HepG2 (cell line): ENCODE results near the gene C19orf73. TPM values are rescaled to one million over a fixed set of nuclear protein-coding genes. Genes with fewer than 3 reads are reported as not detected.

Experiments
- ARHGAP35 ChIP-seq: sonication (generic); formaldehyde crosslinking; IDR thresholded peaks from 2 replicates; pipeline ENCODE4 v1.9.0; 2022; ENCODE audit warnings: mild to moderate bottlenecking, inconsistent platforms, moderate library complexity, missing genetic modification reagents, borderline replicate concordance
- ATAD3A ChIP-seq: sonication (generic); formaldehyde crosslinking; IDR thresholded peaks from 2 replicates; pipeline ENCODE4 v1.4.0; 2020; ENCODE audit warnings: missing genetic modification reagents
- FOXO1 ChIP-seq: sonication (generic); formaldehyde crosslinking; IDR thresholded peaks from 2 replicates; pipeline ENCODE4 v1.4.0; 2020; ENCODE audit warnings: missing genetic modification reagents
- GMEB1 ChIP-seq: sonication (generic); formaldehyde crosslinking; IDR thresholded peaks from 2 replicates; pipeline ENCODE4 v1.5.1; 2020; ENCODE audit warnings: missing genetic modification reagents, mild to moderate bottlenecking, borderline replicate concordance
- HBP1 ChIP-seq: IDR thresholded peaks from 2 replicates; pipeline ENCODE4 v1.6.1; 2016; ENCODE audit warnings: low read depth, control low read depth
- KDM5B ChIP-seq: sonication (generic); formaldehyde crosslinking; IDR thresholded peaks from 2 replicates; pipeline ENCODE4 v1.4.0; 2020; ENCODE audit warnings: missing genetic modification reagents, mild to moderate bottlenecking, borderline replicate concordance
- MIER2 ChIP-seq: IDR thresholded peaks from 2 replicates; pipeline ENCODE4 v1.6.1; 2016; ENCODE audit warnings: missing biosample characterization, missing genetic modification reagents
- THAP8 ChIP-seq: sonication (generic); formaldehyde crosslinking; IDR thresholded peaks from 2 replicates; pipeline ENCODE4 v1.5.1; 2020; ENCODE audit warnings: missing genetic modification reagents, mild to moderate bottlenecking, borderline replicate concordance
- ZNF136 ChIP-seq: sonication (generic); formaldehyde crosslinking; IDR thresholded peaks from 2 replicates; pipeline ENCODE4 v1.8.1; 2022; ENCODE audit warnings: low read depth, mild to moderate bottlenecking, moderate library complexity, missing genetic modification reagents
- ZNF18 ChIP-seq: sonication (generic); formaldehyde crosslinking; IDR thresholded peaks from 2 replicates; pipeline ENCODE4 v1.8.0; 2022; ENCODE audit warnings: mild to moderate bottlenecking, missing genetic modification reagents; ENCODE audit not compliant: insufficient replicate concordance
- ZNF280D ChIP-seq: sonication (generic); formaldehyde crosslinking; IDR thresholded peaks from 2 replicates; pipeline ENCODE4 v1.5.1; 2020; ENCODE audit warnings: mild to moderate bottlenecking, missing genetic modification reagents
- ZNF597 ChIP-seq: sonication (generic); formaldehyde crosslinking; IDR thresholded peaks from 2 replicates; pipeline ENCODE4 v1.5.0; 2020; ENCODE audit warnings: missing genetic modification reagents
- ZNF605 ChIP-seq: sonication (generic); formaldehyde crosslinking; IDR thresholded peaks from 2 replicates; pipeline ENCODE4 v1.8.0; 2022; ENCODE audit warnings: mild to moderate bottlenecking, missing genetic modification reagents
- ZNF879 ChIP-seq: sonication (generic); formaldehyde crosslinking; IDR thresholded peaks from 2 replicates; pipeline ENCODE4 v1.8.1; 2023; ENCODE audit warnings: missing genetic modification reagents
- ZUFSP ChIP-seq: sonication (generic); formaldehyde crosslinking; IDR thresholded peaks from 2 replicates; pipeline ENCODE4 v1.9.0; 2021; ENCODE audit warnings: missing genetic modification reagents, mild to moderate bottlenecking, borderline replicate concordance
- polyA plus RNA-seq, 8 experiments: library from polyadenylated mRNA; depleted of rRNA in 3 of 8; stranded (reverse) in 7 of 8; unstranded in 1 of 8; fragments of >200 nt; fragmentation: Illumina TruSeq in 4 of 8; extraction: Trizol in 4 of 8; gene quantifications; 2 replicates each; pipeline versions ENCODE4 v1.2.1 to v1.2.3, GENCODE V29; 2011 to 2016; ENCODE audit warnings: low read depth in 4 of 8, missing spikeins in 1 of 8, mixed read lengths in 1 of 8; ENCODE audit not compliant: insufficient read depth in 1 of 8
- total RNA-seq, 5 experiments: library from RNA; depleted of rRNA; stranded (reverse); fragments of >200 nt; fragmentation: Illumina TruSeq; extraction: Trizol; gene quantifications; 2 replicates each; pipeline ENCODE4 v1.2.3, GENCODE V29; 2016; ENCODE audit warnings: low read depth in 1 of 5

Gene C19orf73
- total and polyA plus RNA-seq, 2 of the 13 experiments (the other 11 are each of a cell fraction or from before 2014, with no cell fraction given): 1.4 to 1.5 TPM

- TF ChIP-seq ZNF18 (CRISPR knock-in tag) (no peak), KDM5B (CRISPR knock-in tag) (no peak; the same call in 1 of the 2 replicates), ARHGAP35 (CRISPR knock-in tag) (no peak; the same call in 1 of the 2 replicates), ZNF280D (CRISPR knock-in tag) (0 out of 2 replicates have a peak, but pooled peaks have one; percentile 1), HBP1 (no peak), GMEB1 (CRISPR knock-in tag) (no peak), THAP8 (CRISPR knock-in tag) (no peak), ZNF879 (no peak), ZUFSP (CRISPR knock-in tag) (no peak), ZNF605 (CRISPR knock-in tag) (peak; percentile 67; the same call in 1 of the 2 replicates), MIER2 (CRISPR knock-in tag) (no peak), ZNF136 (CRISPR knock-in tag) (no peak), ATAD3A (CRISPR knock-in tag) (no peak), FOXO1 (CRISPR knock-in tag) (no peak), ZNF597 (CRISPR knock-in tag) (no peak)
Measured at GRCh38 chr19:49149652-49150105, 30.7 kb upstream of the C19orf73 start (continued).
